RPMI8226 (cell line): ENCODE measurements around the gene CAPN3.

Experiments
- DNase-seq: peaks from one replicate; pipeline ENCODE4 v3.0.0-alpha.2; 2015

CAPN3 gene

DNA sequence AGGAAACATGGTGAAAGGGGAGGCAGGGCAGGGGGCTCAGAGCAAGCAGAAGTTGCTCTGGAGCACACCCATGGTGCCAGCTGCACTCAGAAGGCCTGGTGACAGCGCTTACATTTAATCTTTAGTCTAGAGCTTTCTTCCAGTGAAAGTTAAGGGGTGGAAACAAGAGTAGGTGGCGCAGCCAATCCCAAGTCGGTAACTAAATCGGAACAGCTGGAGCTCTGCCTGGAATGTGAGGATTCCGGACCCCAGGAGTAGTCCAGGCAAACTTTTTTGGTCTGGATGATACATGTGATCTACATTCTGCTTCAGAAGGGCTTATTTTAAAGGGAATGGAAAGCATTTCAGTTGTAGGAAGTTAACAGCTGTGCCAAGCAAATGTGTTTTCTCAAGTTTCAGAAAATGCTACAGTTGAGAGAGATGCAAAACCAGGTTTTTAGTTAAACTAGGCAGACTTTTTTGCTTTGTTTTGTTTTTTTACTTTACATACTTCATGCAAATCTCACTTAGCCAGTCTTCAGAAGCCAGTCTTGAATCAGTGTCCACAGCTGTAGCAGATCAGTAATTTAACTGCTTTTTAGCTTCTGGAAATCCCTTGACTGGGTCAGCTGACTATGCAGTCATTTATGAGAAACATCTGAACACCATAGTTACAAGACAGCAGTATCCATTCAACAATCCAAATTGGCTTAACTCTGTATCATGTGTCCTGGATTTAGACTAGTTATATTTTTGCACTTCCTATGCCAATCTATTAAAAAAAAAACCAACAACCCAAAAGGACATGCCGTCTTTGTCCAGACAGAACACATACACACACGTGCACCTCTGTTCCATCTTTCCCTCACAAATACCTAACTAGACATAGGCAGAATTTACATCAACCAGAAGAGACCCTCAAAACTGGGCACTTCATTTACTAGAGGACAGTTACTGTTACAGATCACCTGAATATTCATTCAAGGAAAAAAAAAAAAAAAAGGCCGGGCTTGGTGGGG is 98.4 kb downstream of the CAPN3 start:
- no peak for DNase-seq

- DNase-seq, result no peak
Measured at GRCh38 chr15:42461261-42461660, 102.0 kb downstream of the CAPN3 start.
